Measurements from ENCODE around the gene DAPP1. TPM values are rescaled to one million over a fixed set of nuclear protein-coding genes. Genes with fewer than 3 reads are reported as not detected.

The DAPP1 gene
- total and polyA plus RNA-seq, 2 of the 4 experiments (the other 2 are of a cell fraction), result not detected

DNA sequence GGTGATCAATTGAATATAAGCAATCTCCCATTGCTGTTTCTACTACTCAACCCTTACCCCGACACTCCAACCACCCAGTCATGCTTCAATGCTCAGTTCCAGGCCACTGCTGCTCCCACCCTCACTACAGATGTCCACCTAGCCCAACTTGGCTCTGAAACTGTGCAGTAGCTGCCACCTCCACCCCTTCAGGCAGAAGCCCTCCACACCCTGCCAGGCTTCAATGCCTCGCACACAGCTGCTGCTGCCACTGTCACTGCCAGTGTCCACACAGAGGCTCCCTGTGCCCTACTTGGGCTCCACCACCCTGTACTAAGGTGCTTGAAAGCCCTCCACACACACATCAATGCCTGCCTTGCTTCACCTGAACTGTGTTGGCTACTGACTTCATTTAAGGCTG, 43.0 kb downstream of the DAPP1 start:
- dilution Hi-C loops (cut with HindIII; ENCODE audit: low sequenced_read_pairs, unreplicated experiment) (no loop called here), intact Hi-C loops (cut with micrococcal nuclease) (no loop called here), in situ Hi-C loops (cut with MboI; ENCODE audit: low sequenced_read_pairs) (no loop called here)
- Histone ChIP-seq H3K9me1 (ENCODE audit: insufficient read depth, low read length) (no peaks in the 10 kb centered on the region), H3K18ac (ENCODE audit: low read depth, low read length) (no peak overlapping the region), H3K79me1 (ENCODE audit: low read depth in 1 of 2, low read length in 2 of 2) (no peaks in the 10 kb centered on the region), H3K4ac (ENCODE audit: low read depth, low read length) (no peak overlapping the region), H2BK15ac (ENCODE audit: low read depth, low read length) (no peak overlapping the region), H2AFZ (replicated peaks; ENCODE audit: low read length, poor library complexity) (no peak overlapping the region), H3K4me2 (ENCODE audit: low read depth, low read length) (no peak overlapping the region), H3K14ac (replicated peaks; ENCODE audit: low read depth, low read length) (no peak overlapping the region), H3K27ac (ENCODE audit: insufficient read depth, low read length) (no peak overlapping the region), H4K5ac (ENCODE audit: low read depth, low read length) (no peak overlapping the region), H3K23ac (ENCODE audit: low read depth, low read length) (no peak overlapping the region), H2BK5ac (ENCODE audit: low read depth, low read length, poor library complexity, severe bottlenecking) (no peak overlapping the region), H3K27me3 (ENCODE audit: control insufficient read depth, insufficient read depth, low read length) (peaks cover 11% of the 10 kb centered on the region), H3K9ac (ENCODE audit: low read depth, low read length) (no peak overlapping the region), H4K91ac (ENCODE audit: insufficient read depth, low read depth, low read length) (no peak overlapping the region), H3K9me3 (ENCODE audit: control insufficient read depth, insufficient read depth, low read length) (no peaks in the 10 kb centered on the region), H3K56ac (ENCODE audit: extremely low read depth, insufficient read depth, low read length) (no peak overlapping the region), H3K36me3 (ENCODE audit: control insufficient read depth, insufficient read depth, low read length) (no peaks in the 10 kb centered on the region), H4K8ac (ENCODE audit: low read depth in 2 of 2, low read length in 2 of 2) (no peak overlapping the region), H2AK9ac (replicated peaks; ENCODE audit: low read depth, low read length, poor library complexity) (no peak overlapping the region), H3K4me1 (ENCODE audit: control insufficient read depth, insufficient read depth, low read length) (no peaks in the 10 kb centered on the region), H3K4me3 (ENCODE audit: insufficient read depth, low read depth, low read length) (no peak overlapping the region), H4K20me1 (ENCODE audit: insufficient read depth, low read length) (no peaks in the 10 kb centered on the region), H2BK120ac (ENCODE audit: low read depth, low read length) (no peak overlapping the region), H2BK20ac (ENCODE audit: low read depth, low read length) (no peak overlapping the region), H2AK5ac (ENCODE audit: low read depth, low read length) (no peak overlapping the region)
- TF ChIP-seq FOS (IDR thresholded peaks at IDR 0.05; ENCODE audit: low read depth, low read length), result no peak
- no peak for TF ChIP-seq USF2 (IDR thresholded peaks at IDR 0.05; ENCODE audit: low read depth, low read length)
- TF ChIP-seq SMC3 (IDR thresholded peaks at IDR 0.05; ENCODE audit: low read depth, low read length), result no peak
- TF ChIP-seq RCOR1 (IDR thresholded peaks at IDR 0.05; ENCODE audit: insufficient replicate concordance, low read length), result no peak
- no peak for TF ChIP-seq CEBPB (IDR thresholded peaks at IDR 0.05; ENCODE audit: low read depth, low read length)
- no peak for TF ChIP-seq POLR2A (IDR thresholded peaks at IDR 0.05; ENCODE audit: low read depth, low read length)
- no peak for TF ChIP-seq NFE2L2 (IDR thresholded peaks at IDR 0.05; ENCODE audit: low read depth, low read length)
- no peak for TF ChIP-seq RFX5 (IDR thresholded peaks at IDR 0.05; ENCODE audit: low read depth, low read length)
- no peak for TF ChIP-seq MAZ (IDR thresholded peaks at IDR 0.05; ENCODE audit: borderline replicate concordance, low read depth, low read length)
- no peak for TF ChIP-seq ELK1 (IDR thresholded peaks at IDR 0.05; ENCODE audit: borderline replicate concordance, low read depth, low read length)
- WGBS, 2 experiments (ENCODE audit: extremely low coverage in 2 of 2, insufficient read length in 1 of 2), result 100% methylated on average over 1 of the region's 2 CpGs; no CpG with 5 or more reads in 1 of the 2 experiments
- ChIA-PET POLR2A (ENCODE audit: unreplicated experiment) (no interaction called here), CTCF (no interaction called here)
- BruUV-seq (replicated peaks), result no TSS peak
- no peak for DNase-seq
- no peak for ATAC-seq (ENCODE audit: low read depth)
